Epithelial cell of esophagus (primary cell): ENCODE data around the gene INSRR.

Experiments used
- DNase-seq: peaks from one replicate; pipeline ENCODE4 v3.0.0; 2010; ENCODE audit warnings: low read depth
- H3K4me3 ChIP-seq: 2 replicates; pipeline ENCODE4 v1.5.1; 2011; ENCODE audit warnings: mild to moderate bottlenecking, low read length, control low read depth
- CTCF ChIP-seq: IDR thresholded peaks from 2 replicates; pipeline ENCODE4 v1.5.1; 2011; ENCODE audit warnings: low read depth, mild to moderate bottlenecking, low read length, control low read depth, inconsistent platforms; ENCODE audit not compliant: insufficient read depth; ENCODE audit errors: missing control alignments

INSRR gene

DNA sequence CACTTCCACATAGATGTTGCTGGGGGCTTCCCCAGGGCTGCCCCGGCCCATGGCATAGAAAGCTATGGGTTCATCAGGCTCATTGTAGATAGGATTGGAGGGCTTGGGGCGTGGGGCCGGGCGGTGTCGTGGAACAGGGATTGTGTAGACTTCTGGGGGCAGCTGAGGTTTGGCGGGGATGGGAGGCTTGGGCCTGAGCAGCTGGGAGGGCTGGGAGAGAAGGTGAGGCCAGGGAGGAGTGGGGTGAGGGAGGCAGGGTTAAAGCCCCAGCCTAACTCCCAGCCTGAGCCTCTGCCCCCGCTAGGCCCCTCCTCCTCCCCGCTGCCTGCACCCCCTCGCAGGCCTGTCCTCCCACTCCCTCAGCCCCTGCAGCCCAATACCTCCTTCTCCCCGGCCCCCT is 49.6 kb downstream of the INSRR start:
- H3K4me3 ChIP-seq, result no peak overlapping the region
- TF ChIP-seq CTCF, result no peak
- no peak for DNase-seq

DNA sequence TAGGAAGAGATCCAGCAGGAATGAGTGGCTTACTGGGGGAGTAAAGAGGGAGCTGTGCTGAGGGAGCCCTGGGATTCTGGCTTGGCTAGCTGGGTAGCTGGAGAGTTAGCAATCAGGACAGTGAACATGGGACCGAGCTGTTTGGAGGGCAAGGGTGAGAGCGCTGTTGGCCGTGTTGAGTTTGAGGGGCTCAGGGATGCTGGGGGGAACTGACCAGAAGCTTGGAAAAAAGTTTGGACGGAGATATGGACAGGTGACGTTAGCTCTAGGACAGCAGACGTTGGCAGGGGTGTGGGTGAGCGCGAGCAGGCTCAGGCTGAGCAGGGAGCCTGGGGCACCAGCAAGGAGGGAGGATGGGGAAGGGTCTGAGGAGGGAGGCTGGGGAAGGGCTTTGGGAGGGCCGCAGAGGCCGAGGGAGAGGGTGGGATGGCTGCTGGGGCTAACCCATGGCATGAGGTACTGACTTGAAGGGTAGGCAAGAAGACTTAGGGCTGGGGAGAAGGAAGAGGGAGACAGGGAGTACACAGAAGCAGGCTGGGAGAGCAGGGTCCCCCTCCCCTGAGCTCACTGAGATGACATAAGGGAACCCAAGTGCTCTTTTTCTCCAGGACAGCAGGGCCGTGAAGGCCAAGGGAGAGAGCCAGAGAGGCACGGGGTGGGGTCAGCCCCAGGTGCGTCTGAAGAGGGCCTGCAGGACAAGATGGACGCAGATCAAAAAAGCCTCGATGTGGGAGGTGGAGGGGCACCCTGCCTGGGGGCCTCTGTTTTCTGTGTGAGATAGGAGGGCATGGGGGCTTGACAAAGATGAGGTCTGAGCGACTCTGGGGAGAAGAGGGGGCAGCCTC is 50.5 kb downstream of the INSRR start:
- H3K4me3 ChIP-seq, result no peak overlapping the region
- DNase-seq, result no peak
- no peak for TF ChIP-seq CTCF

- H3K4me3 ChIP-seq, result no peak overlapping the region
- TF ChIP-seq CTCF, result no peak
- no peak for DNase-seq
These were observed 51.3 kb downstream of the INSRR start for GRCh38 chr1:156807627-156808026.

DNA sequence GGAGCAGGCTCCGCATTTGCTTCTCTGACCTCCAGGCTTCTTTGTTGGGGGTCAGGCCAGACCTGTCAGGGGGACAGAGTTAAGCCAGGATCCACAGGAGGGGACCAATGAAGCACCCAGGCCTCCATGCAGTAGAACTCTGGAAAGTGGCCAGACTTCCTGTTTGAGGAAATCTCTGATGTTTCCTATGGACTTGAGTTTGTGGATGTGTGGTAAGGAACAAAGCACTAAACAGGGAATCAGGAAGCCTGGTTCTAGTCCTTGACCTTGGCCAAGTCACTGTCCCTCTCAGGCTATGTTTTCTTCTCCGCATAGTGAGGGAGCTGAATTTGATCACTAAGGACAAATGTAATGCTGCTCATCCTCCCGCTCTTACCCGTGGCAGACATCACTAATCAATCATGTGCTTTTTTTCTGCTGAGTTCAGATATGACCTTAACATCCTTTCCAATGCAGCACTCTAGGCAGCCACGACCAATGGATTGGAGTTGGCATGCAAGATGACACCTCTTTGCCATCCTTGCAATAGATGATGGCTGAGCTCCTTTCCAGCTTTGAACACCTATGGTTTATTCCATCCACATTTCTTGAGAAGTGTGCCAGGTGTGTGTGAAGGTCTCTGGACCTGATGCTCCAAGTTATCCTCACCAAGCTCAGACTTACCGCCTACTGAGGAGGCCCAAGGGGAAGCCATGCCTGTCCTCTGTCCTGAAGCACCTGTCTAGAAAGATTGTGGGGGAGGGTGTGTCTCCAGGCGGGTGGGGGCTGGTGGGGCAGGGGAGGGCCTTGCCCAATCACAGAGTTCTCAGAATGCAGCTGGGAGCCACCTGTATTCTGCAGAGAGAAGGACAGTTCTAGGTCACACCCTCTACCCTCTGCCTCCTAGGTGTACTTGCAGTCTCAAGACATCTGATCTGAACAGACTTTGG is 52.1 kb downstream of the INSRR start:
- no peak overlapping the region for H3K4me3 ChIP-seq
- DNase-seq, result no peak
- TF ChIP-seq CTCF, result no peak

- peak; percentile 50 for DNase-seq
- TF ChIP-seq CTCF, result no peak
- H3K4me3 ChIP-seq, result no peak overlapping the region
These were observed 53.0 kb downstream of the INSRR start for GRCh38 chr1:156805766-156806511.

GRCh38 chr1:156804572-156805243 is 54.2 kb downstream of the INSRR start:
- DNase-seq, result no peak
- TF ChIP-seq CTCF, result no peak
- no peak overlapping the region for H3K4me3 ChIP-seq
